H9 (cell line): Measurements from ENCODE around the gene PTDSS2. TPM values are rescaled to one million over a fixed set of nuclear protein-coding genes. Genes with fewer than 3 reads are reported as not detected.

Experiments
- DNase-seq: peaks from one replicate; pipeline ENCODE4 v3.0.0-alpha.2; 2017
- H2AFZ ChIP-seq: one replicate; pipeline ENCODE4 v1.6.1; 2013; ENCODE audit warnings: mild to moderate bottlenecking, low read length, control low read depth, moderate library complexity
- H2AK5ac ChIP-seq: 2 replicates; pipeline ENCODE4 v1.6.1; 2013; ENCODE audit warnings: low read length, control low read depth, mixed read lengths; ENCODE audit not compliant: insufficient read length
- H2BK120ac ChIP-seq: one replicate; pipeline ENCODE4 v1.6.1; 2013; ENCODE audit warnings: low read depth, mild to moderate bottlenecking, low read length, control low read depth, inconsistent platforms; ENCODE audit not compliant: poor library complexity, severe bottlenecking
- H2BK12ac ChIP-seq: 2 replicates; pipeline ENCODE4 v1.6.1; 2013; ENCODE audit warnings: low read length, control low read depth, mixed read lengths, low read depth; ENCODE audit not compliant: insufficient read length
- H2BK15ac ChIP-seq: 2 replicates; pipeline ENCODE4 v1.6.1; 2013; ENCODE audit warnings: low read depth, low read length, control low read depth
- H2BK20ac ChIP-seq: one replicate; pipeline ENCODE4 v1.6.1; 2013; ENCODE audit warnings: low read depth, mild to moderate bottlenecking, low read length, control low read depth, inconsistent platforms; ENCODE audit not compliant: poor library complexity, severe bottlenecking
- H2BK5ac ChIP-seq: 2 replicates; pipeline ENCODE4 v1.6.1; 2013; ENCODE audit warnings: low read length, control low read depth, mixed read lengths; ENCODE audit not compliant: insufficient read length
- H3K14ac ChIP-seq: 2 replicates; pipeline ENCODE4 v1.6.1; 2013; ENCODE audit warnings: low read length, control low read depth; ENCODE audit not compliant: insufficient read depth
- H3K18ac ChIP-seq: 2 replicates; pipeline ENCODE4 v1.6.1; 2013; ENCODE audit warnings: low read depth, mild to moderate bottlenecking, mixed read lengths, low read length, control low read depth; ENCODE audit not compliant: insufficient read length
- H3K23ac ChIP-seq: 2 replicates; pipeline ENCODE4 v1.6.1; 2013; ENCODE audit warnings: low read length, control low read depth, mixed read lengths, low read depth; ENCODE audit not compliant: insufficient read length
- H3K23me2 ChIP-seq: 2 replicates; pipeline ENCODE4 v1.6.1; 2013; ENCODE audit warnings: low read depth, mild to moderate bottlenecking, mixed read lengths, low read length, control low read depth; ENCODE audit not compliant: insufficient read length, poor library complexity, severe bottlenecking
- H3K27ac ChIP-seq: 2 replicates; pipeline ENCODE4 v1.5.1; 2013; ENCODE audit warnings: low read length, control low read depth, mixed read lengths, low read depth; ENCODE audit not compliant: insufficient read length
- H3K27me3 ChIP-seq: 2 replicates; pipeline ENCODE4 v1.6.1; 2013; ENCODE audit warnings: low read length, control low read depth, inconsistent platforms; ENCODE audit not compliant: insufficient read depth
- H3K4ac ChIP-seq: 2 replicates; pipeline ENCODE4 v1.6.1; 2013; ENCODE audit warnings: low read depth, mild to moderate bottlenecking, control low read depth, inconsistent platforms, low read length, moderate library complexity
- H3K4me1 ChIP-seq: 2 replicates; pipeline ENCODE4 v1.6.1; 2013; ENCODE audit warnings: low read length, control low read depth, inconsistent platforms; ENCODE audit not compliant: insufficient read depth
- H3K4me2 ChIP-seq: 2 replicates; pipeline ENCODE4 v1.6.1; 2013; ENCODE audit warnings: low read length, control low read depth, mixed read lengths; ENCODE audit not compliant: insufficient read length, insufficient read depth
- H3K56ac ChIP-seq: 2 replicates; pipeline ENCODE4 v1.6.1; 2013; ENCODE audit warnings: low read depth, mild to moderate bottlenecking, mixed read lengths, low read length, control low read depth; ENCODE audit not compliant: insufficient read length
- H3K79me1 ChIP-seq: 2 replicates; pipeline ENCODE4 v1.6.1; 2013; ENCODE audit warnings: low read depth, mild to moderate bottlenecking, moderate library complexity, low read length, control low read depth, inconsistent platforms; ENCODE audit not compliant: insufficient read depth, poor library complexity, severe bottlenecking
- H3K79me2 ChIP-seq: 2 replicates; pipeline ENCODE4 v1.6.1; 2013; ENCODE audit warnings: low read length, control low read depth, inconsistent platforms; ENCODE audit not compliant: insufficient read depth
- H3K9ac ChIP-seq: 2 replicates; pipeline ENCODE4 v1.6.1; 2013; ENCODE audit warnings: low read length, control low read depth, mixed read lengths; ENCODE audit not compliant: insufficient read length; ENCODE audit errors: extremely low read depth
- H3K9me3 ChIP-seq: one replicate; pipeline ENCODE4 v1.6.1; 2013; ENCODE audit warnings: low read depth, low read length, inconsistent platforms; ENCODE audit not compliant: control insufficient read depth
- H3T11ph ChIP-seq: one replicate; pipeline ENCODE4 v1.6.1; 2013; ENCODE audit warnings: mild to moderate bottlenecking, low read length, control low read depth, inconsistent platforms
- H4K20me1 ChIP-seq: one replicate; pipeline ENCODE4 v1.6.1; 2013; ENCODE audit not compliant: control insufficient read depth, insufficient read length, insufficient read depth
- H4K5ac ChIP-seq: 2 replicates; pipeline ENCODE4 v1.6.1; 2013; ENCODE audit warnings: low read depth, mild to moderate bottlenecking, mixed read lengths, low read length, control low read depth; ENCODE audit not compliant: insufficient read length
- H4K8ac ChIP-seq: replicated peaks from 2 replicates; pipeline ENCODE4 v1.6.1; 2013; ENCODE audit warnings: low read length, control low read depth, mixed read lengths, low read depth; ENCODE audit not compliant: insufficient read length
- H4K91ac ChIP-seq: 2 replicates; pipeline ENCODE4 v1.6.1; 2013; ENCODE audit warnings: low read depth, mild to moderate bottlenecking, moderate library complexity, mixed read lengths, low read length, control low read depth; ENCODE audit not compliant: insufficient read length
- H3K27ac Mint-ChIP-seq, 3 experiments: 2 replicates in 2 of 3; 3 replicates in 1 of 3; pipeline ENCODE4 v1.8.0; 2020 to 2021; ENCODE audit warnings: mixed read lengths in 3 of 3, mild to moderate bottlenecking in 1 of 3, moderate library complexity in 1 of 3
- H3K27me3 Mint-ChIP-seq: 2 replicates; pipeline ENCODE4 v1.8.0; 2021; ENCODE audit warnings: low read depth, mild to moderate bottlenecking, moderate library complexity, mixed read lengths
- H3K36me3 Mint-ChIP-seq, 3 experiments: 2 replicates in 2 of 3; 3 replicates in 1 of 3; pipeline ENCODE4 v1.8.0; 2020 to 2021; ENCODE audit warnings: low read depth in 3 of 3, mixed read lengths in 3 of 3; ENCODE audit not compliant: insufficient read depth in 1 of 3
- H3K4me1 Mint-ChIP-seq, 2 experiments: 2 replicates each; pipeline ENCODE4 v1.8.0; 2020; ENCODE audit warnings: mixed read lengths in 2 of 2
- H3K4me3 Mint-ChIP-seq, 2 experiments: 2 replicates in 1 of 2; 3 replicates in 1 of 2; pipeline ENCODE4 v1.8.0; 2020 to 2021; ENCODE audit warnings: mild to moderate bottlenecking in 2 of 2, mixed read lengths in 2 of 2, moderate library complexity in 1 of 2
- H3K9me3 Mint-ChIP-seq, 2 experiments: 2 replicates in 1 of 2; 3 replicates in 1 of 2; pipeline ENCODE4 v1.8.0; 2020; ENCODE audit warnings: mild to moderate bottlenecking in 2 of 2, mixed read lengths in 2 of 2, moderate library complexity in 1 of 2
- WGBS: extraction: QIAGEN DNeasy Blood & Tissue Kit; methylation state at CpG from one replicate; pipeline ENCODE4 v1.1.7; 2013; ENCODE audit warnings: missing lambda C conversion rate, low lambda C conversion rate, mixed read lengths; ENCODE audit not compliant: insufficient read length; ENCODE audit errors: extremely low coverage; 5-methylcytosine and 5-hydroxymethylcytosine counted together
- total RNA-seq: library from RNA; stranded (reverse); gene quantifications from 2 replicates; pipeline ENCODE4 v1.2.1, GENCODE V29; 2021
- TF ChIP-seq, protein P1 (sequence below): fragments of 200-600 bp; sonication (generic); conservative IDR thresholded peaks from 3 replicates; pipeline ENCODE4 v1.8.0; 2021; ENCODE audit warnings: antibody characterized with exemption, mild to moderate bottlenecking

Gene PTDSS2
- total RNA-seq, 1 experiment from 2014 or later, result 55.3 TPM

DNA sequence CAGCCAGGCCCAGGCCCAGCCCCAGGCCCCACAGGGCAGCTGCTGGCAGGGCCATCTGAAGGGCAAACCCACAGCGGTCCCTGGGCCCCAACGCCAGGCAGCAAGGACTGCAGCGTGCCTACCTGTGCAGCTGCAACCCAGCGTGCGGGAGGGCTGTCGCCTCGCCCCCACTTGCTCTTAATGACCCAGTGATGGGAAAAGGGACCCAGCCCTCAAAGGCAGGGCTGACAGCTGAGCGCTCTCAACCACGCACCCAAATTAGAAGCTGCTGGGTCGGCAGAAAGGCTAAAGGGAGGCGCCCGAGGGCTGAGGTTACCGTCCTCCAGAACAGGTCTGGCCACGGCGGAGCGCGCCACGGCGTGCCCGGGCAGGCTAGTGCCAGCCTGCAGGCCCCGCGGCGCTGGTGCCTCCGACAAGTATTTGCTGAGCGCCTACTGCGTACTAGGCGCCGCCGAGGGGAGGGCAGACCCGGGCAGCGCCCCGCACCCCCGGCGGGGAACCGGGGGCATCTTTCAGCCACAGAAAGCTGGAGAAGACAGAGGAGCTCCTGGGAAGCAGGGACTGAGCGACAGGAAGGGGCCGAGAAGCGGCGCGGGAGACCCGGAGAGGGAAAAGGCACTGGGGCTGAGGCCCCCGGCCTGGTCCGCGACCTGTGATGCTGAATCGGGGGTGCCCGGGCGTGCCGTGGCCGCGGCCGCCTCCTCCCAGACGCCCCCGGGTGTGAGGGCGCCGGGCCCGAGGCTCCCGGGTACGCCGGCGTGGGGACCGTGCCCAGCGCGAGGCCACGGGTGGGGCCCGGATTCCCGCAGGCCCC, 84.5 kb downstream of the PTDSS2 start:
- Mint-ChIP-seq H3K4me1 (peaks cover 6 to 8% of the 10 kb centered on the region in 2 experiments; a peak in 2 of 4 replicates), H3K4me3 (peak overlapping the region; percentile 65 to 76), H3K27ac (no peak overlapping the region), H3K27me3 (peaks cover 16% of the 10 kb centered on the region), H3K9me3 (peaks cover 0 to 2% of the 10 kb centered on the region in 2 experiments; a peak in 1 of 5 replicates), H3K36me3 (peaks cover 5 to 18% (median 10%) of the 10 kb centered on the region in 3 experiments; a peak in 5 of 7 replicates)
- Histone ChIP-seq H3K79me1 (no peaks in the 10 kb centered on the region), H4K8ac (no peak overlapping the region), H3K4me1 (no peaks in the 10 kb centered on the region), H4K20me1 (no peaks in the 10 kb centered on the region), H4K91ac (no peak overlapping the region), H3K9me3 (no peaks in the 10 kb centered on the region), H3K27ac (no peak overlapping the region), H2BK120ac (no peak overlapping the region), H3K9ac (no peak overlapping the region), H2BK20ac (no peak overlapping the region), H4K5ac (no peak overlapping the region), H3K18ac (no peak overlapping the region), H3K79me2 (no peaks in the 10 kb centered on the region), H3T11ph (no peak overlapping the region), H3K4me2 (peak overlapping the region; percentile 47), H2BK12ac (no peak overlapping the region), H3K23me2 (peaks cover 19% of the 10 kb centered on the region), H3K14ac (no peak overlapping the region), H2AK5ac (no peak overlapping the region), H2AFZ (no peak overlapping the region), H2BK5ac (no peak overlapping the region), H2BK15ac (no peak overlapping the region), H3K23ac (no peak overlapping the region), H3K4ac (no peak overlapping the region), H3K27me3 (no peaks in the 10 kb centered on the region), H3K56ac (no peak overlapping the region)
- WGBS, result no CpG with 5 or more reads among the region's 66 CpGs
- DNase-seq, result peak; percentile 37
- TF ChIP-seq, protein P1, sequence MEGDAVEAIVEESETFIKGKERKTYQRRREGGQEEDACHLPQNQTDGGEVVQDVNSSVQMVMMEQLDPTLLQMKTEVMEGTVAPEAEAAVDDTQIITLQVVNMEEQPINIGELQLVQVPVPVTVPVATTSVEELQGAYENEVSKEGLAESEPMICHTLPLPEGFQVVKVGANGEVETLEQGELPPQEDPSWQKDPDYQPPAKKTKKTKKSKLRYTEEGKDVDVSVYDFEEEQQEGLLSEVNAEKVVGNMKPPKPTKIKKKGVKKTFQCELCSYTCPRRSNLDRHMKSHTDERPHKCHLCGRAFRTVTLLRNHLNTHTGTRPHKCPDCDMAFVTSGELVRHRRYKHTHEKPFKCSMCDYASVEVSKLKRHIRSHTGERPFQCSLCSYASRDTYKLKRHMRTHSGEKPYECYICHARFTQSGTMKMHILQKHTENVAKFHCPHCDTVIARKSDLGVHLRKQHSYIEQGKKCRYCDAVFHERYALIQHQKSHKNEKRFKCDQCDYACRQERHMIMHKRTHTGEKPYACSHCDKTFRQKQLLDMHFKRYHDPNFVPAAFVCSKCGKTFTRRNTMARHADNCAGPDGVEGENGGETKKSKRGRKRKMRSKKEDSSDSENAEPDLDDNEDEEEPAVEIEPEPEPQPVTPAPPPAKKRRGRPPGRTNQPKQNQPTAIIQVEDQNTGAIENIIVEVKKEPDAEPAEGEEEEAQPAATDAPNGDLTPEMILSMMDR, result no peak
